Suppressor macrophage treated with lipopolysaccharide for 4 hours (primary cell): Measurements from ENCODE around the gene SYT12.
"Not testable (repeated sequence)": the region's sequence is repeated elsewhere in the genome, so short reads cannot be mapped to it uniquely, and the experiment has no call there.

ENCODE experiments used
- DNase-seq: peaks from one replicate; pipeline ENCODE4 v3.0.0-alpha.2; 2020

SYT12 gene

GRCh38 chr11:66999555-66999954, 23.4 kb upstream of the SYT12 start:
- no peak for DNase-seq

- DNase-seq = no peak
These were observed 21.6 kb upstream of the SYT12 start for GRCh38 chr11:67001332-67001731.

DNA sequence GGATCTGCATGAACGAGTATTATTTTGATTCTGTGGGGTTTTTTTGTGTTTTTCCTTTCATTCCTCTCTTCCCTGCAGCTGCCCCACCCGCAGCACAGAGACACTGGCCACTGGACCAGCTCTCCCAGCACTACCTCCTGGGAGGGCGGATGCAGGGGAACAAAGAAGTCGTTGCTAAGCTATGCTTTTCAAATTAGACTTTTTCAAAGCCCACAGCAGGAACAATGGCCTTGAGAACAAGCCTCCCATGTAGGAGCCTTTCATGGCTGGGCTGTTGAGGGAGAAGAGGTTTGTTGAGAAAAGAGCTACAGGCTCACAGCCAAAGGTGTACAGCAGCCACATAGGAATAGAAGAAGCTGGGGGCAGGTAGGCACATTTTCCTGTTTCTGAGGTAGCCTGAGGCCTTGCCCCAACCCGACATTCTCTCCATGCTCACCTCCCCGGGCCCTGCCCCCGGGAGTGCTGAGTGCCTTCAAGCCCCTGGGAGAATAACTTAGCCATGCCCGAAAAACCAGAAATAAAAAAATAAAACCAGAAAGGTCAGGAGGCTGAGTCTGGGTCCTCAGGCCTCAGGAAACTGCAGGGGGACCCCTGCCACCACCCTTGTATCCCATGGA, 20.5 kb upstream of the SYT12 start:
- no peak for DNase-seq

DNA sequence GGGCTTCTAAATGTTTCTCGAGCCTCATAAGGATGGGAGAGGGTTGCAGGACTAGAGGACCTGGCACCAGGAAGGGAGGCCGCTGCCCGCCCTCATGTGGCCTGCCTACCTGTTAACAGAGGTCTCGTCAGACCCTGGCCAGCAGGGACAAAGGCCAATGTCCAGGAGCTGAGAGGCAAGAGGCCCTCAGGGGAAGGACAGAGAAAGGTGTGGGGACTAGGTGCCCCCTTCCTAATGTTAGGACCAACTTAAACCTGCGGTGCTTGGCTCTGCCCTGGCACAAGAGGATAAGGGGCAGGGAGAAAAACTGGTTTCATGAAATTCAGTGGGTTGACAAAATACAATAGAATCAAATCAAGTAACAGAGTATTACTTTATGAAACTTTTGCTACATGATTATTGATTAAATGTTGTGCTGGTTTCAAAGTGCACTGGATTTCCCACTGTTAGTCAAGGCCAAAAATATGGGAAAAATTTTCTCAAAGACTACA, 20.0 kb upstream of the SYT12 start:
- no peak for DNase-seq

DNA sequence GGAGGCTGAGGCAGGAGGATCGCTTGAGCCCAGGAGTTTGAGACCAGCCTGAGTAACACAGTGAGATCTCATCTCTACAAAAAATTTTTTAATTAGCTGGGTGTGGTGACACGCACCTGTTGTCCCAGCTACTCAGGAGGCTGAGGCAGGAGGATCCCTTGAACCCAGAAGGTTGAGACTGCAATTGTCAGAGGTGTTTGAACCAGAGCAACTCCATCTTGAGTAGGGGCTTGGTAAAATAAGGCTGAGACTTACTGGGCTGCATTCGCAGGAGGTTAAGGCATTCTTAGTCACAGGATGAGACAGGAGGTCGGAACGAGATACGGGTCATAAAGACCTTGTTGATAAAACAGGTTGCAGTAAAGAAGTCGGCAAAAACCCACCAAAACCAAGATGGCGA, 17.7 kb upstream of the SYT12 start:
- DNase-seq = not testable (repeated sequence)

- no peak for DNase-seq
These were observed 16.7 kb upstream of the SYT12 start for GRCh38 chr11:67006029-67006884.

DNA sequence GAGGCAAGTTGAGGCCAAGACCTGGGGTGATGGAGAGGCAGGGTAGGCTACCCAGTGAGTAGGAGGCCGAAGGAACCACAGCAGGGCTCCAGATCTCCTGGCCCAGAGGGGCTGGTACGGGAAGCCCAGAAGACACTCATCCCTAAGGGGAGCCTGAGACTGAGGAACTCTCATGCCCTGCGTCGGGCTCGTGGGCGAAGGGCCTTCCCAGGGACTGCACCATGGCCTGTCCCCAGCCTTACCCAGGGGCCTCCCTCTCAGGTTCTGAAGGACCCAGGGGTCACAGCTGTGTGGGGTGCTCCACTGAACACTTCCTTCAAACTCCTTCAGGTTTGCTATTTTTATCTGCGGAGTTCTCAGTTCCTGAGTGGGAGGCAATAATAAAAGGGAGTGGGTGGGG, 15.8 kb upstream of the SYT12 start:
- DNase-seq = no peak

GRCh38 chr11:67010296-67010905, 12.5 kb upstream of the SYT12 start:
- no peak for DNase-seq

GRCh38 chr11:67013511-67014045, 9.4 kb upstream of the SYT12 start:
- no peak for DNase-seq

GRCh38 chr11:67014343-67014742, 8.6 kb upstream of the SYT12 start:
- DNase-seq = no peak

DNA sequence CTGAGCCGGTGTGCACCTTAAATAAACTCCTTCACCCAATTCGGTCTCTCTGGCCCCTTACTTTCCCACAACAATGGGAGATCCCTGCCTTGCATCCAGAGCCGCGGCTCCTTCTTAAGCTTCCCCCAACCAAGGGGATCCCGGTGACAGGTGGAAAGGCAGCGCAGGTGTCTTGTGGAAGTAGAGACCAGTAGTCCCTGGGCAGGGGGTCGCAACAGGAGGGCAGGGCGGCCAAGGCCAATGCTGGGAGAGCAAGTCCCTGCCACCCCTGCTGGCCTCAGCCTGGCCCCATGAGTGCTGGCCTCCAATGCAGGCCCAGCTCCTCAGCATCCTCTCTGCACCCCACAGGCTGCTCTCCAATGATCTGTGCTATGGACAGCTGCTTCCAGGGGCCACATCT, 7.9 kb upstream of the SYT12 start:
- DNase-seq = no peak

GRCh38 chr11:67016550-67016949, 6.4 kb upstream of the SYT12 start:
- no peak for DNase-seq

- DNase-seq = no peak
These were observed 2.0 kb upstream of the SYT12 start for GRCh38 chr11:67020949-67021348.

GRCh38 chr11:67022341-67022933, 497 bp upstream of the SYT12 start:
- DNase-seq = peak; percentile 30

- DNase-seq = no peak
These were observed 1.0 kb downstream of the SYT12 start for GRCh38 chr11:67023957-67024353.

DNA sequence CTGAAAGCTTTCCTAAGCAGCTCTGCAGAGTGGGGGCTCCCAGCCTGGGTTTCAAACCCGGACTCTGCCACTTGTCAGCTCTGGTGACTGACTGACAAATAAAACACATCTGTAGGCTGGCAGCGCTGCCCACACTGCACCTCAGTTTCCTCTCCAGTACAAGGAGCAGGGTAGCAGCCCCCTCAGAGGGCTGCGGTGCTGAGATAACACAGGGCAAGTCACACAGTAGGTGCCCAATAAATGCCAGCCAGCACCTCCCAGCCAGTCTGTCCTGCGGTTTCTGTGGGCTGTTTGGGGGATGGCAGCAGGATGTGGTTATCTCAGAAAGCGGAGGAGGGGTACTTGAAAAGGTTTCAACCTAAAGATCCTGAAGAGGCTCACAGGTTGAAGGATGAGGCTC, 1.5 kb downstream of the SYT12 start:
- DNase-seq = no peak

DNA sequence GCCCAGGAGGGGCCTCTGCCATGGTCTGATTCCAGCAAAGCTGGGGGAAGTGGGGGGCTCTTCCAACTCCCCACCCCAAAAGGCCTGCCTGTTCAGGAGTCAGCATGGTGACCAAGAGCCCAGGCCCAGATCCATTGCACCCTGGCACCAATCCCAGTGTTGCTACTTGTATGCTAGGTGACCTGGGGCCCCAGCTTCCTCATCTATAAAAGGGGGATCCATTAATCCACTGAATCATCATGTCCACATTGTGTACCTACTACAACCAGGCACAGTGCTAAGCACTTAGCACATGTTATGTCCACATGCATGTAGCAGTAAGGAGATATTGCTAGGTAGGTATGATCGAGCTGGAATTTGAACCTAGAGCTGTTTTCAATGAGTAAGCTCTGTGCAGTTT, 2.0 kb downstream of the SYT12 start:
- no peak for DNase-seq

GRCh38 chr11:67025750-67026149, 2.8 kb downstream of the SYT12 start:
- DNase-seq = no peak

DNA sequence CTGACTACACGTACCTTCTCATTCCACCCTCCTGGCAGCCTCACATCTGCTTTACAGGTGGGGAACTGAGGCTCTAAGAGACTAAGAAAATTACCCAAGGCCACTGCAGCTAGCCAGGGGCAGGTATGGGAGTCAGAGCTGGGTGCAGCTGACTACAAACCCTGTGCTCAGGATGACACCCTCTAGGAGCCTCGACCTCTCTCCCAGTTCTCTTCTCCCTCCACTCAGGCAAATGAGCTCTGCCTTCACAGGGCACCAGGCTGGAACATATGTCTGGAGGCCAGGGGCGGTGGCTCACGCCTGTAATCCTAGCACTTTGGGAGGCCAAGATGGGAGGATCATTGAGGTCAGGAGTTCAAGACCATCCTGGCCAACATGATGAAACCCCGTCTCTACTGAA, 4.0 kb downstream of the SYT12 start:
- DNase-seq = no peak

DNA sequence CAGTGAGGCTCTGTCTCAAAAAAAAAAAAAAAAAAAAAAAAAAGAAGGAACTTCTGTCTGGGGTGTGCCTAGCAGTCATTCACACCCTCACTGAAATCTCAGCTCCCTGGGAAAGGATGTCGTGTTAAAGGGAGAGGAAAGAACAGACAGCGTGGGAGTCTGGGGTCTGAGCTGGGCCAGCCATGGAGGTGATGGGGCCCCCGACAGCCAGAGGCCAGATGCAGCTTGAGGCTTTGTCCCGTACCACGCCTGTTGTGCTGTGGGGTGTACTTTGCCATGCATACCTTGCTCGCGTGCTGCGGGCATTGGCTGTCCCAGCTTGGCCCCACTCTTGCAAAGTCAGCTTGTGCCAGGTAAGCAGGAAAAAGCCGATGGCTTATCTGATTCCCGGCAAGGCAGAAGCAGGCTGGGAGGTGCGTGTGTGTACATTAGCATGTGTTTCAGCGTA, 4.6 kb downstream of the SYT12 start:
- peak; percentile 33 for DNase-seq

GRCh38 chr11:67027943-67028542, 5.1 kb downstream of the SYT12 start:
- no peak for DNase-seq

DNA sequence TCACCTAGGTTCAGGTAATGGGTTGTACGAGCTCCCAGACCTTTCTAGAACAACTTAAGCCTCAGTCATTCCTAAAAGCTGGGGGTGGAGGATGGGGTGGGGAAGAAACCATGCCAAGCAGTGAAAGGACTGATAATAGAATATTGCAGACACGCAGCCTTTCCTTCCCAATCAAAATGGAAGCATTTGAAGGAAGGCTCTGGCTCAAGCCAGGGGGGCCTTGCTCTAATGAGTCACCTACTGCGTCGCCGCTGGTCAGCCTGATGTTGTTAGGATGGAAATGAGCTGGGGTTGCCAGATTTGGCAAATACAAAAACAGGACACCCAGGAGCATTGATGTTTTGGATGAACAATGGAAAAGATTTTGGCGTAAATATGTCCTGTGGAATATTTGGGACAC, 6.2 kb downstream of the SYT12 start:
- DNase-seq = no peak

DNA sequence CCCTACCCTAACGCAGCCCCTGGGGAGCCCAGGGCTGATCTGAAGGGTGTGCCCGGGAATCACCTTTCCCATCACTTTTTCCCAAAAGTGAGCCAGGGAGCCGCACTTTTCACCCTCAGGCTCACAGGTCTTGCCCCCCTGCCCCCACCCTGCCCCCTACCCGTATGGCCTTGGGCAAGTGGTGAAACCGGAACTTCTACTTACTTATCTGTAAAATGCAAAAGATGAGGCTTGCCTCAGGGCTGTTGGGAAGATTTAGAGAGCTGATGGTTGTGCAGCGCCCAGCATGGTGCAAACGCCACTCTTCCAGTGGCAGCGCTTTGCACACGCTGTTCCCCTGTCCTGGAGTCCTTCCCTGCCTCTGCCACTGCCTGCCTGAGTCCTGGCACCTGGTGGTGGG, 8.0 kb downstream of the SYT12 start:
- no peak for DNase-seq
